Activated gamma-delta T cell (primary cell): ENCODE measurements around the gene OR52A5.

ENCODE experiments used
- DNase-seq: peaks from one replicate; lab custom pipeline; 2025; lab: John Stamatoyannopoulos, UW

The OR52A5 gene

DNA sequence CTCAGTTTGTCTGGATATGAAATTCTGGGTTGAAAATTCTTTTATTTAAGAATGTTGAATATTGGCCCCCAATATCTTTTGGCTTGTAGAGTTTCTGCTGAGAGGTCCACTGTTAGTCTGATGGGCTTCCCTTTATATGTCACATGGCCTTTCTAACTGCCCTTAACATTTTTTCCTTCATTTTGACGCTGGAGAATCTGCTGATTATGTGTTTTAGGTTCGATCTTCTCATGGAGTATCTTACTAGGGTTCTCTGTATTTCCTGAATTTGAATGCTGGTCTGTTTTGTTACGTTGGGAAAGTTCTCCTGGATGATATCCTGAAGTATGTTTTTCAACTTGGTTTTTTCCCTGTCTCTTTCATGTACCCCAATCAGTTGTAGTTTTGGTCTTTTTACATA lies 22.8 kb downstream of the OR52A5 start:
- no peak for DNase-seq

DNA sequence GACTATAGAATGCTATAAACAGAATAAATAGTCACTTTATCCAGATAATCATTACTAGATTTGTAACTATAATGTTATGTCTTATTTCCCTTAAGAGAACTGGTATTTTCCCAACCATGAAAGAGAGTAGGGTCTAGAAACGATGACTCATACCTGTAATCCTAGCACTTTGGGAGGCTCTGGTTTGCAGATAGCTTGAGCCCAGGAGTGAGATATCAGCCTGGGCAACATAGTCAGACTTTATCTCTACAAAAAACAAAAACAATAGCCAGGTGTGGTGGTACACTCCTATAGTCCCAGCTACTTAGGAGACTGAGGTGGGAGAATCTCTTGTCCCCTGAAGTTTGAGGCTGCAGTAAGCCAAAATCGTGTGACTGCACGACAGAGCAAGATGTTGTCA lies 30.9 kb downstream of the OR52A5 start:
- DNase-seq, result no peak

DNA sequence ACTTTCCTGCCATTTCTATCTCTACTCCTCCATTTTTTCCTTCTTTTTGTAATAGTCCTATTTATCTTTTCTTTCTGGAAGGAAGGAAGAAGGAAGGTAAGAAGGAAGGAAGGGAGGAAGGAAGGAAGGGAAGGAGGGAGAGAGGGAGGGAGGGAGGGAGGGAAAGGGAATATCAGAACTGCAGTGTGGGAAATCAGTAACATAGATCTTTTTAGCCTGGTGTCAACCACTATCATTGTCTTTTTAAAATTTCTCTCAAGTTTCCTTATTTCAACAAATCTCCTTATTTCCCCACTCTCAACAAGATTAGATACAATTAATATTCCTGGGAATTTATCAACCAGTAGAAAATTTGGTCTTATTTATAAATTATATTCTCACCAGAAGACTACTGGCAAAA lies 35.1 kb downstream of the OR52A5 start:
- no peak for DNase-seq

DNA sequence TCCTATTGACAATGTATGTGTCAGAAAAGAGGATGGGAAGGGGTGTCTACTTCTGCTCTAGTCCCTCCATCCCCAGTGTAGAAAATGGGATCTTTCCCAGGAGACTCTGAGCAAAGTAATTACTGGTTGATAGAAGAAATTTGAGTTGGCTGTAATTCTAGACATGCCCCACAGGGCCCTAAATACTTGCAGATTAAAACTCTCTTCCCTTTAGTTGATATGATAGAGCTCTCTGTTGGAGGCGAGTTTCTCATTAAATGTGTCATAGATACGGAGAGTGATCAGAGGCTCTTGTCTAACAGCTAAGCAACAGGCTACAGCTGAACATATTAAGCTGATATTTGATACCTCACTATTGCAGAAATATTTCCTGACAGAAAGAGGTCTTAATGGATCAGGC lies 35.9 kb downstream of the OR52A5 start:
- DNase-seq, result no peak

DNA sequence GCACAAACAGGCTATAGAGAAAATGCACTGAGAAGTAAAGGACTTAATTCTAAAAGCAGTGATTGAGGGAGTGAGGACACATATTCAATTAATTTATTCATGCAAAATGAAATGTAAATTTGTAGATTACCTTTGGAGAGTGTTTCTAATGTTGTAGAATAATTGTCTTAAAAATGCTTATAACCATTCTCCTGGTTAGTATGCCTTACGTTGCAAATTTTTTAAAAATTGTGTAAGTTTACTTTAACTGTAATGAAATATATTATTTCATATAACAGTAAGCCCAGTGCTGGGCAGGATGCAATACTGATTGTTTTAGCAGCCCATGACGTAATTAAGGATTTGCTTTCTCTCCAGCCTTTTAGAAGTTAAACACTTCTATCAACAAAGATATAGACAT lies 42.1 kb downstream of the OR52A5 start:
- no peak for DNase-seq

DNA sequence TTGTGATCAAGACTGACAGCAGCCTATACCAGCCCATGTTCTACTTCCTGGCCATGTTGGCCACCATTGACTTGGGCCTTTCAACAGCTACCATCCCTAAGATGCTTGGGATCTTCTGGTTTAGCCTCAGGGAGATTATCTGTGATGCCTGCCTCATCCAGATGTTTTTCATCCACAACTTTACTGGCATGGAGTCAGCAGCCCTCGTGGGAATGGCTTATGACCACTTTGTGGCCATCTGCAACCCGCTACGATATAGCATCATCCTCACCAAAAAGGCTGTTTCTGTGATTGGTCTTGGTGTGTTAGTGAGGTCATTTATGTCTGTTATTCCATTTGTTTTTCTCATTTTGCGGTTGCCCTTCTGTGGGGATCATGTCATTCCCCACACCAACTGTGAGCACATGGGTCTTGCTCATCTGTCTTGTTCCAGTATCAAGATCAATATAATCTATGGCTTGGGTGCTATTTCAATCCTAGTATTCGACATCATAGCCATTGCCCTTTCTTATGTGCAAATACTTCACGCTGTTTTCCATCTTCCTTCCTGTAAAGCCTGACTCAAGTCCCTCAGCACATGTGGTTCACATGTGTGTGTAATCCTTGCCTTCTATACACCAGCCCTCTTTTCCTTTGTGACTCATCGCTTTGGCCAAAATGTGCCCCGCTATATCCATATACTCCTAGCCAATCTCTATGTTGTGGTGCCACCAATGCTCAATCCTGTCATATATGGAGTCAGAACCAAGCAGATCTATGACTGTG lies 45.2 kb downstream of the OR52A5 start:
- DNase-seq, result no peak

DNA sequence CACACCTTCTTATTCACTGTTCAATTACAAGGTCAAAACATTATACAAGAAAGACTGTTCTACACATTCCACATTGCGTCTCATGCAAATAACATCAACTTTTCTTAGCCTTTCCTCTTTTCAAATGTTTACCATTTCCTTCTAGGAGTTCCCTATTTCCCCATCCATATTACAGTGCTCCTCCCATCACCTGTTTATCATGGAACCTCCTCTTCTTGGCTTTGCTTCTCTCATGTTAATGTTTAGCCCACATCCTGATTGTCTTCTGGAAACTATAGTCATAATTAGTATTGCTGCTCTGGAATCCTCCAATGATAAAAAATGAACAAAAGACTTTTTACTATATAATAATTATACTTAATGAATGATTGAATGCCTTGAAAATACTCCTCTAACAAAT lies 47.5 kb downstream of the OR52A5 start:
- DNase-seq, result no peak

DNA sequence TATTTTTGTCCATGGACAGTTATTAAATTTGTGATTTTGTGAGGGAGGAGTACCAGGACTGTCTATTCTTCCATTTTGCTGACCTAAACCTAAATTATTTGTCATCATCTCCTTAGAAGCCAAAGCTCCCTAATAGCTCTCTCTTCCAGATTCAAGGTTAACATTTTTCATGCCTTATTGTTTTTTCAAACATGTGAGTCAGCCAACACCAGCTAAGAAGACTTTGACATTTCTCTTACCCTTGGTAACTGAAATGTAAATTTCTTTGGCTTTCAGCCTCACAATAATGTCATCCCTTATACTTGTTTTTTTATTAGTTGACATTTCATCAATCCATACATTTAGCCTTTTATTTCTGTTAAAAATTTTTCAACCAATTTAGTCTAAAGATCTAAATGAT lies 49.6 kb downstream of the OR52A5 start:
- DNase-seq, result no peak

DNA sequence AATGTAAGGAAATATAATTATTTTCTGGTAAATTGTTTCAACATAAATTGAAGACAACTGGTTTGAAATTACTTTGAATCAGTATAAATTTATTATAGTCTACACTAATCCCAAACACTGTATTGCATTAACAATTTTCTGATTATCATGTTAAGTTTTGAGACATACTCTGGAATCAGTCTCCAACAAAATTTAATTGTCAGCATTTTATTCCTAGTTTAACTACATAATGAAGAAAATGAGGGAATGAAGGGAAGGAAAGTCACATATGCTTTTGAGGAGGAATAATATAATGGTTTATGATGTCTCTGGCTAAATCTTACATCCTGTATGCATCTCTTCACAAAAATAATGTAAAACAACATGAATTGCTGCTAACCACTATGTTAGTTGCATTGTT lies 54.6 kb downstream of the OR52A5 start:
- DNase-seq, result no peak

DNA sequence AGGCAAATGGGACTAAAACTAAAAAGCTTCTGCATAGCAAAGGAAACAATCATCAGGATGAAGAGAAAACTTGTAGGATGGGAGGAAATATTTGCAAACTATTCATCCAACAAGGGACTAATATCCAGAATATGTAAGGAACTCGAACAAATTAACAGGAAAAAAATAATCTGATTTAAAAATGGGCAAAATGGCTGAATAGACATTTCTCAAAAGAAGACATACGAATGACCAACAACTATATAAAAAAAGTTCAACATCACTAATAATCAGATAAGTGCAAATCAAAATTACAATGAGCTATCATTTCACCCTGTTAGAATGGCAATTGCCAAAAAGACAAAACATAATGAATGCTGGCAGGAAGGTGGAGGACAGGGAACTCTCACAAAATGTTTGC lies 56.8 kb downstream of the OR52A5 start:
- no peak for DNase-seq
